Neutrophil (primary cell): ENCODE results near the gene ATG4B.
"Not testable (repeated sequence)": the region's sequence is repeated elsewhere in the genome, so short reads cannot be mapped to it uniquely, and the experiment has no call there.

Experiments used
- H3K27ac ChIP-seq: fragments of 200-600 bp; sonication (generic); 2 replicates; pipeline ENCODE4 v1.5.1; 2016; ENCODE audit warnings: mild to moderate bottlenecking, moderate library complexity
- H3K27me3 ChIP-seq: fragments of 200-600 bp; sonication (generic); 2 replicates; pipeline ENCODE4 v1.6.0; 2016; ENCODE audit warnings: mild to moderate bottlenecking
- H3K36me3 ChIP-seq: fragments of 200-600 bp; sonication (generic); 2 replicates; pipeline ENCODE4 v1.5.1; 2017
- H3K4me1 ChIP-seq, 2 experiments: fragments of 200-600 bp in 1 of 2; sonication (generic) in 1 of 2; 1 replicate in 1 of 2; 2 replicates in 1 of 2; pipeline versions ENCODE4 v1.5.1 to v1.6.1; 2013 to 2016; ENCODE audit warnings: low read depth in 1 of 2, low read length in 1 of 2, mild to moderate bottlenecking in 1 of 2, moderate library complexity in 1 of 2; ENCODE audit not compliant: control insufficient read depth in 1 of 2, insufficient read depth in 1 of 2
- H3K4me3 ChIP-seq, 2 experiments: fragments of 200-600 bp in 1 of 2; sonication (generic) in 1 of 2; 1 replicate in 1 of 2; 2 replicates in 1 of 2; pipeline ENCODE4 v1.5.1; 2013 to 2016; ENCODE audit warnings: low read depth in 1 of 2, low read length in 1 of 2, mild to moderate bottlenecking in 1 of 2, moderate library complexity in 1 of 2
- H3K9me3 ChIP-seq: fragments of 200-600 bp; sonication (generic); 2 replicates; pipeline ENCODE4 v1.5.1; 2016
- CTCF ChIP-seq: fragments of 200-600 bp; sonication (generic); IDR thresholded peaks from 2 replicates; pipeline ENCODE4 v1.5.1; 2016; ENCODE audit warnings: antibody characterized with exemption

ATG4B gene

GRCh38 chr2:241637018-241637794, at the start of gene ATG4B, which contains the start of gene THAP4:
TSS of gene ATG4B (plus strand) at chr2:241637693. CDS start at chr2:241637715, 22 bp downstream.
TSS of gene THAP4 (minus strand) at chr2:241637158. CDS start at chr2:241637017, 141 bp downstream.
- H3K36me3 ChIP-seq: peaks cover 16% of the 10 kb centered on the region
- H3K27me3 ChIP-seq: no peaks in the 10 kb centered on the region
- TF ChIP-seq CTCF: no peak
- no peaks in the 10 kb centered on the region for H3K9me3 ChIP-seq
- H3K4me3 ChIP-seq: peak within 1 kb of the TSS; percentile 92 to 98
- H3K27ac ChIP-seq: peak within 1 kb of the TSS; percentile 96
- peaks cover 22 to 26% of the 10 kb centered on the region in 2 experiments for H3K4me1 ChIP-seq

- not testable (repeated sequence) for H3K27me3 ChIP-seq, H3K27ac ChIP-seq, H3K4me3 ChIP-seq, H3K9me3 ChIP-seq, H3K4me1 ChIP-seq
- H3K36me3 ChIP-seq: peaks cover 21% of the 10 kb centered on the region
Measured at GRCh38 chr2:241589863-241590262, 47.6 kb upstream of the ATG4B start.

GRCh38 chr2:241590496-241591455, 46.7 kb upstream of the ATG4B start:
- not testable (repeated sequence) for H3K4me1 ChIP-seq, H3K4me3 ChIP-seq, H3K27me3 ChIP-seq, H3K9me3 ChIP-seq, H3K27ac ChIP-seq
- H3K36me3 ChIP-seq: peaks cover 21% of the 10 kb centered on the region

- Histone ChIP-seq H3K27me3 (no peaks in the 10 kb centered on the region), H3K4me3 (no peak overlapping the region), H3K27ac (no peak overlapping the region), H3K36me3 (peaks cover 26% of the 10 kb centered on the region), H3K9me3 (peaks cover 5% of the 10 kb centered on the region), H3K4me1 (no peaks in the 10 kb centered on the region)
- TF ChIP-seq CTCF: no peak
Measured at GRCh38 chr2:241592126-241592845, 45.2 kb upstream of the ATG4B start.

GRCh38 chr2:241593271-241593670, 44.2 kb upstream of the ATG4B start:
- Histone ChIP-seq H3K36me3 (peaks cover 28% of the 10 kb centered on the region), H3K9me3 (no peaks in the 10 kb centered on the region), H3K4me3 (no peak overlapping the region), H3K27me3 (no peaks in the 10 kb centered on the region), H3K27ac (no peak overlapping the region), H3K4me1 (no peaks in the 10 kb centered on the region)
- TF ChIP-seq CTCF: no peak

- TF ChIP-seq CTCF: no peak
- Histone ChIP-seq H3K4me1 (no peaks in the 10 kb centered on the region), H3K27me3 (no peaks in the 10 kb centered on the region), H3K4me3 (no peak overlapping the region), H3K36me3 (peaks cover 28% of the 10 kb centered on the region), H3K27ac (no peak overlapping the region), H3K9me3 (no peaks in the 10 kb centered on the region)
Measured at GRCh38 chr2:241595600-241596140, 41.8 kb upstream of the ATG4B start.
